Lower leg skin (tissue), 4 donors: ENCODE results near the gene SLC9A5. TPM values are rescaled to one million over a fixed set of nuclear protein-coding genes. Genes with fewer than 3 reads are reported as not detected.

Experiments used
- DNase-seq, 2 donors: peaks; one replicate each; pipeline ENCODE4 v3.0.0-alpha.2; 2019; ENCODE audit warnings: low spot score in 2 of 2
- H3K4me3 ChIP-seq: fragments of 200-600 bp; sonication (generic); 2 replicates; pipeline ENCODE4 v1.5.1; 2017; ENCODE audit warnings: mild to moderate bottlenecking, low read depth; ENCODE audit not compliant: poor library complexity, severe bottlenecking
- CTCF ChIP-seq, 3 donors: fragments of 450-650 bp; IDR thresholded peaks; one replicate each; pipeline ENCODE4 v1.5.1; 2016; ENCODE audit warnings: antibody characterized with exemption in 3 of 3, mild to moderate bottlenecking in 3 of 3, moderate library complexity in 2 of 3
- POLR2A ChIP-seq, 2 donors: fragments of 450-650 bp; IDR thresholded peaks; one replicate each; pipeline ENCODE4 v1.6.1; 2016 to 2017; ENCODE audit warnings: antibody characterized with exemption in 2 of 2, mild to moderate bottlenecking in 1 of 2, moderate library complexity in 1 of 2
- WGBS, 2 donors: methylation state at CpG; one replicate each; pipeline ENCODE4 v1.1.5; 2018; 5-methylcytosine and 5-hydroxymethylcytosine counted together
- intact Hi-C: fragments of 100-400 bp; cut with DNase I; formaldehyde crosslinking; loops from one replicate; pipeline ENCODE4 v1.15.0; 2023; ENCODE audit warnings: low total_unique reads
- total RNA-seq, 4 donors: library from RNA; depleted of rRNA; stranded (reverse); fragments of >200 nt; gene quantifications; one replicate each; pipeline ENCODE4 v1.1.0, GENCODE V29; 2016

Gene SLC9A5
- total RNA-seq, 4 donors from 2014 or later = 0.04 to 0.83 (median 0.64) TPM

- TF ChIP-seq CTCF (IDR thresholded peaks at IDR 0.05) (no peak), POLR2A (IDR thresholded peaks at IDR 0.05) (no peak)
- intact Hi-C loops = no loop called here
- 93 to 94% methylated on average over 11 of the region's 11 CpGs for WGBS, 2 donors
- DNase-seq = no peak
- no peak overlapping the region for H3K4me3 ChIP-seq
Measured at GRCh38 chr16:67256701-67257230, 8.0 kb downstream of the SLC9A5 start.

- 75 to 76% methylated on average over 4 of the region's 4 CpGs for WGBS, 2 donors
- TF ChIP-seq CTCF (IDR thresholded peaks at IDR 0.05) (no peak), POLR2A (IDR thresholded peaks at IDR 0.05) (no peak)
- DNase-seq = no peak
- H3K4me3 ChIP-seq = no peak overlapping the region
- intact Hi-C loops = no loop called here
Measured at GRCh38 chr16:67257486-67258160, 8.8 kb downstream of the SLC9A5 start.

GRCh38 chr16:67258161-67258835 lies 9.5 kb downstream of the SLC9A5 start:
- DNase-seq = no peak
- no peak overlapping the region for H3K4me3 ChIP-seq
- WGBS, 2 donors = 82 to 85% methylated on average over 11 of the region's 11 CpGs
- TF ChIP-seq POLR2A (IDR thresholded peaks at IDR 0.05) (no peak), CTCF (IDR thresholded peaks at IDR 0.05) (no peak)
- intact Hi-C loops = no loop called here

GRCh38 chr16:67259705-67260104 lies 10.9 kb downstream of the SLC9A5 start:
- TF ChIP-seq CTCF (IDR thresholded peaks at IDR 0.05) = no peak
- TF ChIP-seq POLR2A (IDR thresholded peaks at IDR 0.05) = no peak
- no peak overlapping the region for H3K4me3 ChIP-seq
- intact Hi-C loops = no loop called here
- DNase-seq = no peak
- 78 to 87% methylated on average over 12 of the region's 12 CpGs for WGBS, 2 donors

GRCh38 chr16:67260426-67261063 lies 11.8 kb downstream of the SLC9A5 start:
- DNase-seq = no peak
- H3K4me3 ChIP-seq = no peak overlapping the region
- intact Hi-C loops = no loop called here
- WGBS, 2 donors = 52 to 58% methylated on average over 4 of the region's 4 CpGs
- TF ChIP-seq CTCF (IDR thresholded peaks at IDR 0.05) (no peak), POLR2A (IDR thresholded peaks at IDR 0.05) (no peak)
